HEK293 (cell line): ENCODE data around the gene CRACDL.

Source experiments
- CTCF ChIA-PET: fragments of 350-600 bp; formaldehyde crosslinking; extraction: SDS; loops from one replicate; lab custom pipeline; 2021; ENCODE audit warnings: antibody characterized with exemption; lab: Yijun Ruan, JAX
- POLR2A ChIA-PET: fragments of 300-600 bp; formaldehyde crosslinking; extraction: SDS; loops from one replicate; lab custom pipeline; 2020; ENCODE audit warnings: antibody characterized with exemption, inconsistent platforms; lab: Yijun Ruan, JAX
- H3K27ac ChIP-seq: fragments of 200-500 bp; sonication (Bioruptor generic); 2 replicates; pipeline ENCODE4 v1.5.1; 2014; ENCODE audit warnings: low read depth, low read length, control low read depth, inconsistent platforms; ENCODE audit errors: extremely low read depth
- H3K36me3 ChIP-seq, 2 experiments: fragments of 200-500 bp in 1 of 2; sonication (Bioruptor generic) in 1 of 2; 1 replicate in 1 of 2; 2 replicates in 1 of 2; pipeline ENCODE4 v1.5.1; 2014 to 2017; ENCODE audit warnings: inconsistent platforms in 2 of 2, low read length in 2 of 2; ENCODE audit not compliant: control insufficient read depth in 2 of 2, insufficient read depth in 1 of 2
- H3K4me1 ChIP-seq: fragments of 200-500 bp; sonication (Bioruptor generic); 2 replicates; pipeline ENCODE4 v1.5.1; 2014; ENCODE audit warnings: mild to moderate bottlenecking, low read length, inconsistent platforms; ENCODE audit not compliant: control insufficient read depth, insufficient read depth
- H3K4me3 ChIP-seq: 2 replicates; pipeline ENCODE4 v1.5.1; 2011; ENCODE audit warnings: low read depth, mild to moderate bottlenecking, control low read depth, low read length, moderate library complexity
- H3K9me3 ChIP-seq: fragments of 200-500 bp; sonication (Bioruptor generic); 2 replicates; pipeline ENCODE4 v1.5.1; 2014; ENCODE audit warnings: low read depth, low read length, inconsistent platforms; ENCODE audit not compliant: control insufficient read depth, insufficient read depth
- EGR2 ChIP-seq: fragments of 450-650 bp; formaldehyde crosslinking; IDR thresholded peaks from 2 replicates; pipeline ENCODE4 v1.5.1; 2016; ENCODE audit warnings: low read depth, missing biosample characterization, missing genetic modification characterization
- ELK4 ChIP-seq: IDR thresholded peaks from 2 replicates; pipeline ENCODE4 v1.6.1; 2011; ENCODE audit warnings: mild to moderate bottlenecking, low read depth, low read length, borderline replicate concordance
- GFI1B ChIP-seq: fragments of 450-650 bp; formaldehyde crosslinking; IDR thresholded peaks from 2 replicates; pipeline ENCODE4 v1.5.1; 2016; ENCODE audit warnings: missing biosample characterization, missing genetic modification characterization
- GLI2 ChIP-seq: fragments of 450-650 bp; formaldehyde crosslinking; IDR thresholded peaks from 2 replicates; pipeline ENCODE4; 2017; ENCODE audit warnings: missing biosample characterization, missing genetic modification characterization, low read depth, borderline replicate concordance
- PRDM10 ChIP-seq: fragments of 450-650 bp; formaldehyde crosslinking; IDR thresholded peaks from 2 replicates; pipeline ENCODE4 v1.5.1; 2016; ENCODE audit warnings: missing biosample characterization, missing genetic modification characterization
- RBAK ChIP-seq: fragments of 450-650 bp; formaldehyde crosslinking; IDR thresholded peaks from 2 replicates; pipeline ENCODE4 v1.5.1; 2016; ENCODE audit warnings: missing biosample characterization, missing genetic modification characterization
- SALL2 ChIP-seq: fragments of 450-650 bp; formaldehyde crosslinking; IDR thresholded peaks from 2 replicates; pipeline ENCODE4 v1.5.0; 2017; ENCODE audit warnings: missing biosample characterization, mild to moderate bottlenecking, missing genetic modification characterization, borderline replicate concordance
- SCRT1 ChIP-seq: fragments of 450-650 bp; formaldehyde crosslinking; IDR thresholded peaks from 2 replicates; pipeline ENCODE4 v1.5.1; 2016; ENCODE audit warnings: missing biosample characterization, missing genetic modification characterization, borderline replicate concordance
- SP7 ChIP-seq: fragments of 450-650 bp; formaldehyde crosslinking; IDR thresholded peaks from 2 replicates; pipeline ENCODE4 v1.5.1; 2016; ENCODE audit warnings: missing biosample characterization, missing genetic modification characterization
- YY1 ChIP-seq: fragments of 450-650 bp; formaldehyde crosslinking; IDR thresholded peaks from 2 replicates; pipeline ENCODE4 v1.5.1; 2018; ENCODE audit warnings: missing biosample characterization, missing genetic modification characterization
- ZBTB8A ChIP-seq: fragments of 450-650 bp; formaldehyde crosslinking; IDR thresholded peaks from 2 replicates; pipeline ENCODE4 v1.5.1; 2016; ENCODE audit warnings: missing biosample characterization, missing genetic modification characterization
- ZFP37 ChIP-seq: fragments of 450-650 bp; formaldehyde crosslinking; IDR thresholded peaks from 2 replicates; pipeline ENCODE4 v1.5.1; 2016; ENCODE audit warnings: missing biosample characterization, missing genetic modification characterization
- ZIC2 ChIP-seq: fragments of 450-650 bp; formaldehyde crosslinking; IDR thresholded peaks from 2 replicates; pipeline ENCODE4 v1.5.1; 2016; ENCODE audit warnings: missing biosample characterization, missing genetic modification characterization
- ZNF112 ChIP-seq: fragments of 450-650 bp; formaldehyde crosslinking; IDR thresholded peaks from 2 replicates; pipeline ENCODE4 v1.5.0; 2017; ENCODE audit warnings: missing biosample characterization, missing genetic modification characterization
- ZNF121 ChIP-seq: fragments of 450-650 bp; formaldehyde crosslinking; IDR thresholded peaks from 2 replicates; pipeline ENCODE4 v1.5.1; 2016; ENCODE audit warnings: missing biosample characterization, missing genetic modification characterization
- ZNF16 ChIP-seq: fragments of 450-650 bp; formaldehyde crosslinking; IDR thresholded peaks from 2 replicates; pipeline ENCODE4 v1.5.1; 2016; ENCODE audit warnings: low read depth, missing biosample characterization, missing genetic modification characterization
- ZNF214 ChIP-seq: fragments of 450-650 bp; formaldehyde crosslinking; IDR thresholded peaks from 2 replicates; pipeline ENCODE4 v1.5.1; 2017; ENCODE audit warnings: missing biosample characterization, mild to moderate bottlenecking, missing genetic modification characterization, borderline replicate concordance
- ZNF292 ChIP-seq: fragments of 450-650 bp; formaldehyde crosslinking; IDR thresholded peaks from 2 replicates; pipeline ENCODE4 v1.5.1; 2016; ENCODE audit warnings: low read depth, missing biosample characterization, missing genetic modification characterization, borderline replicate concordance
- ZNF302 ChIP-seq: fragments of 450-650 bp; formaldehyde crosslinking; IDR thresholded peaks from 2 replicates; pipeline ENCODE4 v1.5.1; 2016; ENCODE audit warnings: missing biosample characterization, missing genetic modification characterization, low read depth
- ZNF335 ChIP-seq: fragments of 450-650 bp; formaldehyde crosslinking; conservative IDR thresholded peaks from 2 replicates; pipeline ENCODE4 v1.5.1; 2016; ENCODE audit warnings: missing biosample characterization, missing genetic modification characterization
- ZNF341 ChIP-seq: fragments of 450-650 bp; formaldehyde crosslinking; IDR thresholded peaks from 2 replicates; pipeline ENCODE4; 2016; ENCODE audit warnings: low read depth, missing biosample characterization, missing genetic modification characterization
- ZNF394 ChIP-seq: fragments of 450-650 bp; formaldehyde crosslinking; IDR thresholded peaks from 2 replicates; pipeline ENCODE4 v1.5.1; 2016; ENCODE audit warnings: missing biosample characterization, missing genetic modification characterization, mild to moderate bottlenecking, moderate library complexity, borderline replicate concordance
- ZNF513 ChIP-seq: fragments of 450-650 bp; IDR thresholded peaks from 2 replicates; pipeline ENCODE4 v1.5.1; 2018; ENCODE audit warnings: missing biosample characterization, missing genetic modification characterization
- ZNF514 ChIP-seq: fragments of 450-650 bp; formaldehyde crosslinking; IDR thresholded peaks from 2 replicates; pipeline ENCODE4 v1.5.1; 2016; ENCODE audit warnings: missing biosample characterization, missing genetic modification characterization
- ZNF548 ChIP-seq: fragments of 450-650 bp; formaldehyde crosslinking; IDR thresholded peaks from 2 replicates; pipeline ENCODE4 v1.5.1; 2016; ENCODE audit warnings: missing biosample characterization, missing genetic modification characterization
- ZNF560 ChIP-seq: fragments of 450-650 bp; formaldehyde crosslinking; IDR thresholded peaks from 2 replicates; pipeline ENCODE4 v1.5.1; 2017; ENCODE audit warnings: missing biosample characterization, missing genetic modification characterization, borderline replicate concordance
- ZNF623 ChIP-seq: fragments of 450-650 bp; formaldehyde crosslinking; IDR thresholded peaks from 2 replicates; pipeline ENCODE4 v1.5.1; 2016; ENCODE audit warnings: missing biosample characterization, missing genetic modification characterization
- ZNF692 ChIP-seq: fragments of 450-650 bp; formaldehyde crosslinking; IDR thresholded peaks from 2 replicates; pipeline ENCODE4 v1.5.1; 2016; ENCODE audit warnings: missing biosample characterization, missing genetic modification characterization
- ZNF776 ChIP-seq: fragments of 450-650 bp; formaldehyde crosslinking; IDR thresholded peaks from 2 replicates; pipeline ENCODE4 v1.5.0; 2017; ENCODE audit warnings: missing biosample characterization, missing genetic modification characterization, borderline replicate concordance
- ZNF785 ChIP-seq: fragments of 450-650 bp; formaldehyde crosslinking; IDR thresholded peaks from 2 replicates; pipeline ENCODE4 v1.5.1; 2016; ENCODE audit warnings: missing biosample characterization, missing genetic modification characterization
- ZSCAN23 ChIP-seq: fragments of 450-650 bp; formaldehyde crosslinking; IDR thresholded peaks from 2 replicates; pipeline ENCODE4 v1.5.1; 2016; ENCODE audit warnings: missing biosample characterization, missing genetic modification characterization
- ZSCAN30 ChIP-seq: fragments of 450-650 bp; IDR thresholded peaks from 2 replicates; pipeline ENCODE4 v1.5.1; 2018; ENCODE audit warnings: missing biosample characterization, mild to moderate bottlenecking, missing genetic modification characterization, moderate library complexity
- TF ChIP-seq, protein P1 (sequence below): fragments of 450-650 bp; formaldehyde crosslinking; IDR thresholded peaks from 2 replicates; pipeline ENCODE4 v1.5.1; 2016; ENCODE audit warnings: missing biosample characterization, missing genetic modification characterization

Gene CRACDL

DNA sequence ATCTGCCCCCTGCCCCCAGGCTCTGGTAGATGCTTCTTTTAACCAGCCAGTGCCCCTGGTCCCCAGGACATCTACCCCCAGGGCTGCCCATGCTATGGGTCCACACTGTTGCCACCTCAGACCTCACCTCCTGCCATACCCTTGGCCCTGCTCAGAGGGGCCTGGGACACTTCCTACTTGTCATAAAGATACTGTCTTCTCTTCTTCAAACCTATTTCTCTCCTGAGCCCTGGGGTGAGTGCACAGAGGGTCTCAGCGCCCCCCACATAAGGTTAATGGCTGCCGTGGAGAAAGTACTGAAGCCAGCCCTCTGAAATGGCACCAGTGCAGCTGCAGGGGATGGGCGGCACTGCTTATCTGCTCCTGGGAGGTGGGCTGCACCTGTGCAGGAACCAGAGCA, 127.5 kb downstream of the CRACDL start (continued):
- TF ChIP-seq ZNF513 (tag by site-specific recombination): no peak
- TF ChIP-seq YY1 (tag by site-specific recombination): no peak
- no peak for TF ChIP-seq GLI2 (tag by site-specific recombination)
- TF ChIP-seq, all 188 proteins: peak for 0

- CTCF ChIA-PET: interaction anchor here (0.7 kb wide), 1 partner anchor 30 kb away, joined by 3 read pairs; no protein-coding TSS in a partner anchor
- H3K27ac ChIP-seq: no peak overlapping the region
Measured at GRCh38 chr2:98807929-98808328, 128.1 kb downstream of the CRACDL start.

GRCh38 chr2:98807221-98807620, 128.8 kb downstream of the CRACDL start:
- CTCF ChIA-PET: interaction anchor here (0.7 to 1.5 kb wide), 2 partner anchors 30 to 158 kb away, joined by 3 to 8 read pairs; no protein-coding TSS in a partner anchor
- POLR2A ChIA-PET: no interaction called here
- Histone ChIP-seq H3K4me3 (no peak overlapping the region), H3K4me1 (peaks cover 3% of the 10 kb centered on the region; the same call in 1 of the 2 replicates), H3K36me3 (no peaks in the 10 kb centered on the region), H3K9me3 (no peaks in the 10 kb centered on the region), H3K27ac (no peak overlapping the region)
- no peak for TF ChIP-seq ZNF214
- TF ChIP-seq ZNF560 (tag by site-specific recombination): no peak
- no peak for TF ChIP-seq SCRT1 (tag by site-specific recombination)
- TF ChIP-seq ZBTB8A (tag by site-specific recombination): no peak
- no peak for TF ChIP-seq ZIC2 (tag by site-specific recombination)
- no peak for TF ChIP-seq ZNF292 (tag by site-specific recombination)
- TF ChIP-seq ZNF121 (tag by site-specific recombination): no peak
- TF ChIP-seq ELK4: no peak
- no peak for TF ChIP-seq ZSCAN23 (tag by site-specific recombination)
- no peak for TF ChIP-seq PRDM10 (tag by site-specific recombination)
- no peak for TF ChIP-seq RBAK (tag by site-specific recombination)

More at GRCh38 chr2:98807929-98808328, 128.1 kb downstream of the CRACDL start:
- Histone ChIP-seq H3K4me3 (no peak overlapping the region), H3K4me1 (peaks cover 3% of the 10 kb centered on the region; the same call in 1 of the 2 replicates), H3K36me3 (no peaks in the 10 kb centered on the region), H3K9me3 (no peaks in the 10 kb centered on the region)
- POLR2A ChIA-PET: no interaction called here
- TF ChIP-seq SP7: no peak
- no peak for TF ChIP-seq ZNF302 (tag by site-specific recombination)
- TF ChIP-seq ZNF341 (tag by site-specific recombination): no peak
- TF ChIP-seq ZNF335: no peak
- no peak for TF ChIP-seq ZFP37 (tag by site-specific recombination)
- no peak for TF ChIP-seq SALL2 (tag by site-specific recombination)
- no peak for TF ChIP-seq ZNF623
- no peak for TF ChIP-seq ZNF692
- TF ChIP-seq, protein P1, sequence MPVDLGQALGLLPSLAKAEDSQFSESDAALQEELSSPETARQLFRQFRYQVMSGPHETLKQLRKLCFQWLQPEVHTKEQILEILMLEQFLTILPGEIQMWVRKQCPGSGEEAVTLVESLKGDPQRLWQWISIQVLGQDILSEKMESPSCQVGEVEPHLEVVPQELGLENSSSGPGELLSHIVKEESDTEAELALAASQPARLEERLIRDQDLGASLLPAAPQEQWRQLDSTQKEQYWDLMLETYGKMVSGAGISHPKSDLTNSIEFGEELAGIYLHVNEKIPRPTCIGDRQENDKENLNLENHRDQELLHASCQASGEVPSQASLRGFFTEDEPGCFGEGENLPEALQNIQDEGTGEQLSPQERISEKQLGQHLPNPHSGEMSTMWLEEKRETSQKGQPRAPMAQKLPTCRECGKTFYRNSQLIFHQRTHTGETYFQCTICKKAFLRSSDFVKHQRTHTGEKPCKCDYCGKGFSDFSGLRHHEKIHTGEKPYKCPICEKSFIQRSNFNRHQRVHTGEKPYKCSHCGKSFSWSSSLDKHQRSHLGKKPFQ (tag by site-specific recombination): no peak
- TF ChIP-seq ZNF16 (tag by site-specific recombination): no peak
- TF ChIP-seq ZNF394 (tag by site-specific recombination): no peak
- no peak for TF ChIP-seq EGR2 (tag by site-specific recombination)
- no peak for TF ChIP-seq GFI1B (tag by site-specific recombination)
- TF ChIP-seq ZNF112 (tag by site-specific recombination): no peak
- TF ChIP-seq ZNF785 (tag by site-specific recombination): no peak
- TF ChIP-seq GLI2 (tag by site-specific recombination): no peak
- no peak for TF ChIP-seq ZSCAN30 (tag by site-specific recombination)
- no peak for TF ChIP-seq ZNF776 (tag by site-specific recombination)
- no peak for TF ChIP-seq ZNF548 (tag by site-specific recombination)
- TF ChIP-seq ZNF514 (tag by site-specific recombination): no peak
